ENCODE data around the gene HM13. TPM values are rescaled to one million over a fixed set of nuclear protein-coding genes. Genes with fewer than 3 reads are reported as not detected.

Gene HM13
- total and polyA plus RNA-seq, 2 of the 13 experiments (the other 11 are each of a cell fraction or from before 2014, with no cell fraction given): 118 to 243 TPM

DNA sequence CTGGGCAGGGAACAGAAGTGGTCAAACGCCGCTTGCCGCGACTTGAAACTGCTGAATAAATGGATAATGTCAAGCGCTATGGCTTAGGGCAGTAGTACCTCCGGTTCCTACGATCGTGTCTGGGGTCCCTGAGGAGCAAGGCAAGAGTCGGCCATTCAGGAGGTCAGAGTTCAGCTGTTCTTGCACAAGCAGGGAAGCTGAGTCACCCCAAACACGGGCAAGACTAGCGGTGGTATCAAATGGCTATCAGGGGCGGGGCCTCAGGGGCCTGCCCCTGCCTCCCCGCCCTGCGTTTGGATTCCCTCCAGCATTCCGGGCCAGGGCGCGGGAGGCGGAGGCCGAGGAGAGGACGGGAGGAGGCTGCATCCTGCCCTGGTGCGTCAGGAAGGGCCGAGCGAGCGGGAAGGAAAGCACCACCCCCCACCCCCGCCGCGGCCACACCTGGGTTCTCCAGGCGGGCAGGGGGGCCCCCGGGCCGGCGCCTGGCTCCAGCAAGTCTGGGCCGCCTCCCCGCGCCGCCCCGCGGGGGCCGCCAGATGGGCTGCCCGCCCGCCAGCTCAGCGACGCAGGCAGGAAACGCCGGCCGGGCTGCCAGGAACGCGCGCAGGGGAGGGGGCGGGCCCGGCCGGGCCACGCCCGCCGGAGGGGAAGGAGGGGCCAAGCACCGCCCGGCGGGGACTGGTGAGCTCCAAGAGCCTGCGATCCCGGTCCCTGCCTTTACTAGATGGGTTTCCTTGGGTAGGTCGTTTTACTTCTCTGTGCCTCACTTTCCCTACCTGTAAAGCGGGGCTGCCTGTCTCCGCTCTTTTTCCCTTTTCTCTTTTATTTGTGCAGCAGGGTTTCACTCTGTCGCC is 58.7 kb downstream of the HM13 start:
- Histone ChIP-seq H3K4me2 (ENCODE audit: low read depth, low read length) (peak overlapping the region; percentile 93), H3K9me3 (ENCODE audit: low read length) (no peaks in the 10 kb centered on the region), H3K79me2 (ENCODE audit: insufficient read depth, low read length) (peaks cover 11% of the 10 kb centered on the region), H3K9ac (ENCODE audit: insufficient read depth, low read depth, low read length) (peak overlapping the region; percentile 96), H3K4me3 (replicated peaks in 1 of 3; ENCODE audit: insufficient read depth in 1 of 3, low read depth in 2 of 3, low read length in 3 of 3) (peak overlapping the region; percentile 70 to 88 (median 80)), H2AFZ (ENCODE audit: low read length) (no peak overlapping the region), H3K27ac (ENCODE audit: extremely low read length, insufficient read depth, low read length) (peak overlapping the region; percentile 86), H4K20me1 (ENCODE audit: insufficient read depth, low read length) (no peaks in the 10 kb centered on the region), H3K27me3 (ENCODE audit: control insufficient read depth in 1 of 2, insufficient read depth in 2 of 2, low read length in 2 of 2) (no peaks in the 10 kb centered on the region; a peak in 1 of 5 replicates), H3K36me3 (replicated peaks in 1 of 2; ENCODE audit: control insufficient read depth in 1 of 2, insufficient read depth in 2 of 2, low read length in 2 of 2) (peaks cover 10 to 11% of the 10 kb centered on the region in 2 experiments), H3K4me1 (ENCODE audit: insufficient read depth, low read length) (peaks cover 68% of the 10 kb centered on the region)
- CTCF ChIA-PET (ENCODE audit: low intra/inter-chr PET ratio, low total read pairs): interaction anchor here (0.7 to 7.7 kb wide), 4 partner anchors 10 to 147 kb away, joined by 3 to 335 read pairs (median 3); no protein-coding TSS in a partner anchor
- POLR2A ChIA-PET: interaction anchor here (0.6 to 16.4 kb wide), 21 partner anchors 11 to 1010 kb away, joined by 3 to 1427 read pairs (median 8); partner anchors contain the start of genes BCL2L1 and ID1
- ATAC-seq: peak; percentile 74
- DNase-seq (ENCODE audit: low spot score): peak; percentile 100
- no TSS peak for BruUV-seq (replicated peaks)
- in situ Hi-C loops (cut with HindIII; ENCODE audit: extremely low pct_ligation_motif_present, low pct_unique_long_range_greater_than_20kb): no loop called here
- WGBS (ENCODE audit: low lambda C conversion rate): under 1% methylated on average over 58 of the region's 63 CpGs
- peak; percentile 91 for FAIRE-seq
- intact Hi-C loops (cut with micrococcal nuclease; ENCODE audit: unreplicated experiment): loop anchor here (1.0 kb wide), 1 partner anchor 10 kb away; no protein-coding TSS in a partner anchor
- peak; percentile 23; the same call in 1 of the 2 replicates for TF ChIP-seq RFX5 (IDR thresholded peaks at IDR 0.05; ENCODE audit: low read depth, low read length)
- TF ChIP-seq EZH2 (conservative IDR thresholded peaks at IDR 0.05; ENCODE audit: low read depth, low read length): no peak
- TF ChIP-seq ETV6 (CRISPR knock-in tag; conservative IDR thresholded peaks at IDR 0.05): peak; percentile 97
- peak; percentile 29; the same call in 1 of the 2 replicates for TF ChIP-seq MLLT10 (CRISPR knock-in tag; IDR thresholded peaks at IDR 0.05)
- TF ChIP-seq, protein P1, sequence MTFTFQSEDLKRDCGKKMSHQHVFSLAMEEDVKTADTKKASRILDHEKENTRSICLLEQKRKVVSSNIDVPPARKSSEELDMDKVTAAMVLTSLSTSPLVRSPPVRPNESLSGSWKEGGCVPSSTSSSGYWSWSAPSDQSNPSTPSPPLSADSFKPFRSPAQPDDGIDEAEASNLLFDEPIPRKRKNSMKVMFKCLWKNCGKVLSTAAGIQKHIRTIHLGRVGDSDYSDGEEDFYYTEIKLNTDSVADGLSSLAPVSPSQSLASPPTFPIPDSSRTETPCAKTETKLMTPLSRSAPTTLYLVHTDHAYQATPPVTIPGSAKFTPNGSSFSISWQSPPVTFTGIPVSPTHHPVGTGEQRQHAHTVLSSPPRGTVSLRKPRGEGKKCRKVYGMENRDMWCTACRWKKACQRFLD (CRISPR knock-in tag; IDR thresholded peaks at IDR 0.05; ENCODE audit: borderline replicate concordance): 0 out of 2 replicates have a peak, but pooled peaks have one; percentile 37
- TF ChIP-seq ADNP (CRISPR knock-in tag; IDR thresholded peaks at IDR 0.05): peak; percentile 23; the same call in 1 of the 2 replicates
- TF ChIP-seq, protein P2, sequence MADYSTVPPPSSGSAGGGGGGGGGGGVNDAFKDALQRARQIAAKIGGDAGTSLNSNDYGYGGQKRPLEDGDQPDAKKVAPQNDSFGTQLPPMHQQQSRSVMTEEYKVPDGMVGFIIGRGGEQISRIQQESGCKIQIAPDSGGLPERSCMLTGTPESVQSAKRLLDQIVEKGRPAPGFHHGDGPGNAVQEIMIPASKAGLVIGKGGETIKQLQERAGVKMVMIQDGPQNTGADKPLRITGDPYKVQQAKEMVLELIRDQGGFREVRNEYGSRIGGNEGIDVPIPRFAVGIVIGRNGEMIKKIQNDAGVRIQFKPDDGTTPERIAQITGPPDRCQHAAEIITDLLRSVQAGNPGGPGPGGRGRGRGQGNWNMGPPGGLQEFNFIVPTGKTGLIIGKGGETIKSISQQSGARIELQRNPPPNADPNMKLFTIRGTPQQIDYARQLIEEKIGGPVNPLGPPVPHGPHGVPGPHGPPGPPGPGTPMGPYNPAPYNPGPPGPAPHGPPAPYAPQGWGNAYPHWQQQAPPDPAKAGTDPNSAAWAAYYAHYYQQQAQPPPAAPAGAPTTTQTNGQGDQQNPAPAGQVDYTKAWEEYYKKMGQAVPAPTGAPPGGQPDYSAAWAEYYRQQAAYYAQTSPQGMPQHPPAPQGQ (CRISPR knock-in tag; IDR thresholded peaks at IDR 0.05; ENCODE audit: borderline replicate concordance): peak; percentile 81
- peak; percentile 81; the same call in 1 of the 2 replicates for TF ChIP-seq ZFP36L1 (CRISPR knock-in tag; IDR thresholded peaks at IDR 0.05)
- TF ChIP-seq, protein P3, sequence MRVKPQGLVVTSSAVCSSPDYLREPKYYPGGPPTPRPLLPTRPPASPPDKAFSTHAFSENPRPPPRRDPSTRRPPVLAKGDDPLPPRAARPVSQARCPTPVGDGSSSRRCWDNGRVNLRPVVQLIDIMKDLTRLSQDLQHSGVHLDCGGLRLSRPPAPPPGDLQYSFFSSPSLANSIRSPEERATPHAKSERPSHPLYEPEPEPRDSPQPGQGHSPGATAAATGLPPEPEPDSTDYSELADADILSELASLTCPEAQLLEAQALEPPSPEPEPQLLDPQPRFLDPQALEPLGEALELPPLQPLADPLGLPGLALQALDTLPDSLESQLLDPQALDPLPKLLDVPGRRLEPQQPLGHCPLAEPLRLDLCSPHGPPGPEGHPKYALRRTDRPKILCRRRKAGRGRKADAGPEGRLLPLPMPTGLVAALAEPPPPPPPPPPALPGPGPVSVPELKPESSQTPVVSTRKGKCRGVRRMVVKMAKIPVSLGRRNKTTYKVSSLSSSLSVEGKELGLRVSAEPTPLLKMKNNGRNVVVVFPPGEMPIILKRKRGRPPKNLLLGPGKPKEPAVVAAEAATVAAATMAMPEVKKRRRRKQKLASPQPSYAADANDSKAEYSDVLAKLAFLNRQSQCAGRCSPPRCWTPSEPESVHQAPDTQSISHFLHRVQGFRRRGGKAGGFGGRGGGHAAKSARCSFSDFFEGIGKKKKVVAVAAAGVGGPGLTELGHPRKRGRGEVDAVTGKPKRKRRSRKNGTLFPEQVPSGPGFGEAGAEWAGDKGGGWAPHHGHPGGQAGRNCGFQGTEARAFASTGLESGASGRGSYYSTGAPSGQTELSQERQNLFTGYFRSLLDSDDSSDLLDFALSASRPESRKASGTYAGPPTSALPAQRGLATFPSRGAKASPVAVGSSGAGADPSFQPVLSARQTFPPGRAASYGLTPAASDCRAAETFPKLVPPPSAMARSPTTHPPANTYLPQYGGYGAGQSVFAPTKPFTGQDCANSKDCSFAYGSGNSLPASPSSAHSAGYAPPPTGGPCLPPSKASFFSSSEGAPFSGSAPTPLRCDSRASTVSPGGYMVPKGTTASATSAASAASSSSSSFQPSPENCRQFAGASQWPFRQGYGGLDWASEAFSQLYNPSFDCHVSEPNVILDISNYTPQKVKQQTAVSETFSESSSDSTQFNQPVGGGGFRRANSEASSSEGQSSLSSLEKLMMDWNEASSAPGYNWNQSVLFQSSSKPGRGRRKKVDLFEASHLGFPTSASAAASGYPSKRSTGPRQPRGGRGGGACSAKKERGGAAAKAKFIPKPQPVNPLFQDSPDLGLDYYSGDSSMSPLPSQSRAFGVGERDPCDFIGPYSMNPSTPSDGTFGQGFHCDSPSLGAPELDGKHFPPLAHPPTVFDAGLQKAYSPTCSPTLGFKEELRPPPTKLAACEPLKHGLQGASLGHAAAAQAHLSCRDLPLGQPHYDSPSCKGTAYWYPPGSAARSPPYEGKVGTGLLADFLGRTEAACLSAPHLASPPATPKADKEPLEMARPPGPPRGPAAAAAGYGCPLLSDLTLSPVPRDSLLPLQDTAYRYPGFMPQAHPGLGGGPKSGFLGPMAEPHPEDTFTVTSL (CRISPR knock-in tag; IDR thresholded peaks at IDR 0.05; ENCODE audit: borderline replicate concordance): peak; percentile 92
- peak; percentile 89 for TF ChIP-seq ARNTL (CRISPR knock-in tag; IDR thresholded peaks at IDR 0.05)
- peak; percentile 92; the same call in 1 of the 2 replicates for TF ChIP-seq NCOA1 (CRISPR knock-in tag; IDR thresholded peaks at IDR 0.05)
- TF ChIP-seq NCOR1 (IDR thresholded peaks at IDR 0.05; ENCODE audit: borderline replicate concordance, low read length): peak; percentile 87
- peak; percentile 80; the same call in 1 of the 2 replicates for TF ChIP-seq ZNF709 (CRISPR knock-in tag; IDR thresholded peaks at IDR 0.05)
- TF ChIP-seq ELF3 (CRISPR knock-in tag; IDR thresholded peaks at IDR 0.05): peak; percentile 87

Measured in HepG2 (cell line).